GM12878 (cell line): ENCODE measurements around the gene CALY.

Experiments used
- ATF7 ChIP-seq: fragments of 450-650 bp; IDR thresholded peaks from 2 replicates; pipeline ENCODE4 v1.6.1; 2016; ENCODE audit warnings: low read depth, mild to moderate bottlenecking
- CEBPB ChIP-seq, 2 experiments: fragments of 150-350 bp in 1 of 2; IDR thresholded peaks; 2 replicates each; pipeline ENCODE4 v1.6.1; 2012 to 2014; ENCODE audit warnings: low read depth in 2 of 2, low read length in 2 of 2, borderline replicate concordance in 1 of 2, inconsistent platforms in 1 of 2
- CHD1 ChIP-seq: IDR thresholded peaks from 2 replicates; pipeline ENCODE4 v1.6.1; 2012; ENCODE audit warnings: low read depth, low read length, improper control_type of control experiment
- CTCF ChIP-seq, 3 experiments: IDR thresholded peaks in 2 of 3; conservative IDR thresholded peaks in 1 of 3; 2 replicates each; pipeline ENCODE4 v1.5.1; 2011; ENCODE audit warnings: low read depth in 3 of 3, low read length in 3 of 3, mild to moderate bottlenecking in 3 of 3, control low read depth in 2 of 3, moderate library complexity in 2 of 3, inconsistent platforms in 1 of 3, mixed read lengths in 1 of 3; ENCODE audit not compliant: control insufficient read depth in 2 of 3, insufficient read depth in 1 of 3; ENCODE audit errors: extremely low read depth in 1 of 3
- EZH2 ChIP-seq: IDR thresholded peaks from 2 replicates; pipeline ENCODE4 v1.6.1; 2012; ENCODE audit warnings: low read depth, mild to moderate bottlenecking, control low read depth, inconsistent platforms, low read length, borderline replicate concordance; ENCODE audit not compliant: control insufficient read depth
- LARP7 ChIP-seq: fragments of 450-650 bp; IDR thresholded peaks from 2 replicates; pipeline ENCODE4 v1.6.1; 2017; ENCODE audit warnings: mild to moderate bottlenecking
- NRF1 ChIP-seq: conservative IDR thresholded peaks from 2 replicates; pipeline ENCODE4 v1.6.1; 2011; ENCODE audit warnings: mild to moderate bottlenecking, low read depth, low read length, improper control_type of control experiment
- POLR2AphosphoS5 ChIP-seq: IDR thresholded peaks from 2 replicates; pipeline ENCODE4 v1.6.1; 2011; ENCODE audit warnings: mild to moderate bottlenecking, low read length, inconsistent platforms
- POU2F2 ChIP-seq: IDR thresholded peaks from 3 replicates; pipeline ENCODE4 v1.6.1; 2011; ENCODE audit warnings: low read depth, mild to moderate bottlenecking, low read length, borderline replicate concordance
- SRF ChIP-seq, 2 experiments: IDR thresholded peaks; 2 replicates each; pipeline ENCODE4 v1.6.1; 2011; ENCODE audit warnings: low read depth in 2 of 2, low read length in 2 of 2, mild to moderate bottlenecking in 1 of 2, moderate library complexity in 1 of 2
- TCF7 ChIP-seq: IDR thresholded peaks from 2 replicates; pipeline ENCODE4 v1.6.1; 2014; ENCODE audit warnings: antibody characterized with exemption, borderline replicate concordance
- USF1 ChIP-seq: IDR thresholded peaks from 2 replicates; pipeline ENCODE4 v1.6.1; 2011; ENCODE audit warnings: borderline replicate concordance, low read depth, mild to moderate bottlenecking, moderate library complexity, mixed read lengths, low read length; ENCODE audit not compliant: insufficient read depth; ENCODE audit errors: extremely low read length
- USF2 ChIP-seq: IDR thresholded peaks from 2 replicates; pipeline ENCODE4 v1.6.1; 2011; ENCODE audit warnings: low read depth, low read length, improper control_type of control experiment, borderline replicate concordance
- TF ChIP-seq, protein P1 (sequence below): fragments of 450-650 bp; formaldehyde crosslinking; IDR thresholded peaks from 2 replicates; pipeline ENCODE4 v1.4.0; 2020; ENCODE audit warnings: mild to moderate bottlenecking, moderate library complexity

DNA sequence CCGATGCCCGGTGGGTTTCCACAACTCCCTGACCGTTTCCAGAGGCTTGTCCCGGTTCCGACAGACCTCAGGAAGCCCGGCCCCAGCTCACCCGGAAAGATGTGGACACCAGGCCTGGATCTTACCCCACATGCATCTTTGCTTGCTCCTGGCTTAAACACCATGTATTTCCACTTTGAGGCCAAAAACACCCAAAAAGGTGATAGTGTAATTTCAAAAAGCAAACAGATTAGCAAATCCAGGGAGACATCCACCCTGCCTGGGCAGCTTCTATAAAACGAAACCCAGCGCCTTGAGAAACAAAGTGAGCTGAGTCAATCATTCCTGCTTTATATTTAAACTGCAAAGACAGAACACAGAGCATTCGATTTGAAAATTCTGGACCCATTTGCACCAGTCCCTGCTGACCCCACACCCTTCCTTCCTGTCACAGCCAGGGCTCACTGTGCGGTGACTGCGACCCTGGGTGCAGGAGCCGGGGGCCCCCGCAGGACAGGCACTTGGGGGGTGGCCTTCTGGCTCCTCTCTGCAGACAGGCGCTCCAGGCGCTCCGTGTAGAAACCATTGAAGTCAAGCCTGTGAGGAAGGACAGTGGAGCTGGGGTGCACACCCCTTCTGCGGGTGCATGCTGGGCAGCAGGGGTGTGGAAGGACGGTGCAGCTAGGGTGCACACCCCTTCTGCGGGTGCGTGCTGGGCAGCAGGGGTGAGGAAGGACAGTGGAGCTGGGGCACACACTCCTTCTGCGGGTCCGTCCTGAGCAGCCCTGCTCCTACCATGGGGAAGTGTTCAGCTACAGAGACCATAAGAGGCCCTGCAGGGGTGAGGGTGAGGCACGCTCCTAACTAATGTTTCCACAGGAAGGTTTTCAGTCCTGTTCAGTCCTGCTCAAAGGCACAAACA, 57.1 kb downstream of the CALY start:
- TF ChIP-seq CHD1, result no peak
- TF ChIP-seq POLR2AphosphoS5, result no peak
- TF ChIP-seq ATF7, result no peak
- TF ChIP-seq USF2, result no peak
- no peak for TF ChIP-seq USF1
- no peak for TF ChIP-seq TCF7
- TF ChIP-seq LARP7, result no peak
- TF ChIP-seq, protein P1, sequence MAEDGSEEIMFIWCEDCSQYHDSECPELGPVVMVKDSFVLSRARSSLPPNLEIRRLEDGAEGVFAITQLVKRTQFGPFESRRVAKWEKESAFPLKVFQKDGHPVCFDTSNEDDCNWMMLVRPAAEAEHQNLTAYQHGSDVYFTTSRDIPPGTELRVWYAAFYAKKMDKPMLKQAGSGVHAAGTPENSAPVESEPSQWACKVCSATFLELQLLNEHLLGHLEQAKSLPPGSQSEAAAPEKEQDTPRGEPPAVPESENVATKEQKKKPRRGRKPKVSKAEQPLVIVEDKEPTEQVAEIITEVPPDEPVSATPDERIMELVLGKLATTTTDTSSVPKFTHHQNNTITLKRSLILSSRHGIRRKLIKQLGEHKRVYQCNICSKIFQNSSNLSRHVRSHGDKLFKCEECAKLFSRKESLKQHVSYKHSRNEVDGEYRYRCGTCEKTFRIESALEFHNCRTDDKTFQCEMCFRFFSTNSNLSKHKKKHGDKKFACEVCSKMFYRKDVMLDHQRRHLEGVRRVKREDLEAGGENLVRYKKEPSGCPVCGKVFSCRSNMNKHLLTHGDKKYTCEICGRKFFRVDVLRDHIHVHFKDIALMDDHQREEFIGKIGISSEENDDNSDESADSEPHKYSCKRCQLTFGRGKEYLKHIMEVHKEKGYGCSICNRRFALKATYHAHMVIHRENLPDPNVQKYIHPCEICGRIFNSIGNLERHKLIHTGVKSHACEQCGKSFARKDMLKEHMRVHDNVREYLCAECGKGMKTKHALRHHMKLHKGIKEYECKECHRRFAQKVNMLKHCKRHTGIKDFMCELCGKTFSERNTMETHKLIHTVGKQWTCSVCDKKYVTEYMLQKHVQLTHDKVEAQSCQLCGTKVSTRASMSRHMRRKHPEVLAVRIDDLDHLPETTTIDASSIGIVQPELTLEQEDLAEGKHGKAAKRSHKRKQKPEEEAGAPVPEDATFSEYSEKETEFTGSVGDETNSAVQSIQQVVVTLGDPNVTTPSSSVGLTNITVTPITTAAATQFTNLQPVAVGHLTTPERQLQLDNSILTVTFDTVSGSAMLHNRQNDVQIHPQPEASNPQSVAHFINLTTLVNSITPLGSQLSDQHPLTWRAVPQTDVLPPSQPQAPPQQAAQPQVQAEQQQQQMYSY (CRISPR knock-in tag), result no peak
- no peak for TF ChIP-seq SRF (IDR thresholded peaks at IDR 0.05; ENCODE audit: low read depth in 2 of 2, low read length in 2 of 2)
- TF ChIP-seq CEBPB (IDR thresholded peaks at IDR 0.05; ENCODE audit: borderline replicate concordance in 1 of 2, low read depth in 2 of 2, low read length in 2 of 2), result no peak
- TF ChIP-seq POU2F2, result no peak
- TF ChIP-seq EZH2, result no peak
- TF ChIP-seq NRF1, result no peak
- no peak for TF ChIP-seq CTCF (IDR thresholded peaks at IDR 0.05 in 2 of 3, conservative IDR thresholded peaks at IDR 0.05 in 1 of 3; ENCODE audit: control insufficient read depth in 2 of 3, extremely low read depth in 1 of 3, insufficient read depth in 1 of 3, low read depth in 3 of 3, low read length in 3 of 3)
